ENCODE measurements around the gene ZNF799.

Gene ZNF799

DNA sequence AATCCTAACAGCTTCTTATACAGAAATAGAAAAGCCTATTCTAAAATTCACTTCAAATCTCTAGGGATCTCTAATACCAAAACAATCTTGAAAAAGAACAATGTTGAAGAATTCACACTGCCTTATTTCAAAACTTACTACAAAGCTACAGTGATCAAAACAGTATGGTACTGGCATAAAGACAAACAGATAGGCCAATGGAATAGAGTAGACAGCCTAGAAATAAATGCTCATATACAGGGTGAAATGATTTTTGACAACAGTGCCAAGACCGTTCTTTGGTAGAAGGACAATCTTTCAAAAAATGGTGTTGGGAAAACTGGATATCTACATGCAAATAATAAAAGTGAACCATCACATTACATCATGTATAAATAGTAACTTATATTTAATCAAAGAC, 55.9 kb downstream of the ZNF799 start:
- DNase-seq (ENCODE audit: low read depth), result no peak
- TF ChIP-seq, protein P1, sequence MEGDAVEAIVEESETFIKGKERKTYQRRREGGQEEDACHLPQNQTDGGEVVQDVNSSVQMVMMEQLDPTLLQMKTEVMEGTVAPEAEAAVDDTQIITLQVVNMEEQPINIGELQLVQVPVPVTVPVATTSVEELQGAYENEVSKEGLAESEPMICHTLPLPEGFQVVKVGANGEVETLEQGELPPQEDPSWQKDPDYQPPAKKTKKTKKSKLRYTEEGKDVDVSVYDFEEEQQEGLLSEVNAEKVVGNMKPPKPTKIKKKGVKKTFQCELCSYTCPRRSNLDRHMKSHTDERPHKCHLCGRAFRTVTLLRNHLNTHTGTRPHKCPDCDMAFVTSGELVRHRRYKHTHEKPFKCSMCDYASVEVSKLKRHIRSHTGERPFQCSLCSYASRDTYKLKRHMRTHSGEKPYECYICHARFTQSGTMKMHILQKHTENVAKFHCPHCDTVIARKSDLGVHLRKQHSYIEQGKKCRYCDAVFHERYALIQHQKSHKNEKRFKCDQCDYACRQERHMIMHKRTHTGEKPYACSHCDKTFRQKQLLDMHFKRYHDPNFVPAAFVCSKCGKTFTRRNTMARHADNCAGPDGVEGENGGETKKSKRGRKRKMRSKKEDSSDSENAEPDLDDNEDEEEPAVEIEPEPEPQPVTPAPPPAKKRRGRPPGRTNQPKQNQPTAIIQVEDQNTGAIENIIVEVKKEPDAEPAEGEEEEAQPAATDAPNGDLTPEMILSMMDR (IDR thresholded peaks at IDR 0.05; ENCODE audit: low read length, missing control alignments), result no peak
- H3K4me3 ChIP-seq (replicated peaks; ENCODE audit: low read depth, low read length), result no peak overlapping the region

All from fibroblast of pulmonary artery (primary cell).